PFSK-1 (cell line): ENCODE data around the gene HOXA13.

Source experiments
- FOXP2 ChIP-seq: optimal IDR thresholded peaks from 2 replicates; pipeline ENCODE3; 2011; ENCODE audit warnings: borderline replicate concordance, control low read depth, inconsistent platforms; ENCODE audit not compliant: insufficient read depth; ENCODE audit errors: extremely low read length, extremely low read depth
- POLR2AphosphoS5 ChIP-seq: IDR thresholded peaks from 2 replicates; pipeline ENCODE4 v1.6.1; 2012; ENCODE audit warnings: low read depth, mild to moderate bottlenecking, control low read depth, low read length, moderate library complexity
- REST ChIP-seq, 2 experiments: IDR thresholded peaks; 2 replicates each; pipeline versions ENCODE4 v1.6.1 to v1.8.0; 2011 to 2012; ENCODE audit warnings: low read depth in 2 of 2, low read length in 2 of 2, control low read depth in 1 of 2, inconsistent platforms in 1 of 2, mild to moderate bottlenecking in 1 of 2, moderate library complexity in 1 of 2; ENCODE audit not compliant: insufficient read depth in 1 of 2
- SIN3A ChIP-seq: IDR thresholded peaks from 2 replicates; pipeline ENCODE4 v1.6.1; 2012; ENCODE audit warnings: mild to moderate bottlenecking, low read length, moderate library complexity, borderline replicate concordance; ENCODE audit not compliant: insufficient read depth
- TAF1 ChIP-seq: IDR thresholded peaks from 2 replicates; pipeline ENCODE4 v1.6.1; 2012; ENCODE audit warnings: low read length, control low read depth, borderline replicate concordance; ENCODE audit not compliant: insufficient read depth

The HOXA13 gene

GRCh38 chr7:27202018-27202861, 2.3 kb upstream of the HOXA13 start:
- no peak for TF ChIP-seq FOXP2
- no peak for TF ChIP-seq REST (IDR thresholded peaks at IDR 0.05; ENCODE audit: insufficient read depth in 1 of 2, low read depth in 2 of 2, low read length in 2 of 2)
- TF ChIP-seq TAF1: no peak
- no peak for TF ChIP-seq POLR2AphosphoS5
- no peak for TF ChIP-seq SIN3A

- TF ChIP-seq TAF1 (no peak), FOXP2 (no peak), SIN3A (no peak), POLR2AphosphoS5 (no peak)
Observed at GRCh38 chr7:27201580-27202017, 1.7 kb upstream of the HOXA13 start.

GRCh38 chr7:27200761-27201579, 1.1 kb upstream of the HOXA13 start:
- TF ChIP-seq TAF1: no peak
- no peak for TF ChIP-seq FOXP2
- TF ChIP-seq REST (IDR thresholded peaks at IDR 0.05; ENCODE audit: insufficient read depth in 1 of 2, low read depth in 2 of 2, low read length in 2 of 2): no peak
- no peak for TF ChIP-seq SIN3A
- no peak for TF ChIP-seq POLR2AphosphoS5

- no peak for TF ChIP-seq FOXP2
- no peak for TF ChIP-seq TAF1
- TF ChIP-seq POLR2AphosphoS5: no peak
- TF ChIP-seq SIN3A: no peak
- no peak for TF ChIP-seq REST (IDR thresholded peaks at IDR 0.05; ENCODE audit: insufficient read depth in 1 of 2, low read depth in 2 of 2, low read length in 2 of 2)
Observed at GRCh38 chr7:27198871-27199801, 755 bp downstream of the HOXA13 start.
